GM19452 (cell line): ENCODE results near the gene NR2F6.
"Not testable (repeated sequence)": the region's sequence is repeated elsewhere in the genome, so short reads cannot be mapped to it uniquely, and the experiment has no call there.

Experiments
- ATAC-seq: cut with Tn5 transposase; IDR thresholded peaks from one replicate; pipeline ENCODE4 v1.9.1; 2021; ENCODE audit not compliant: unreplicated experiment

Gene NR2F6

GRCh38 chr19:17245535-17245984 lies at the start of gene NR2F6:
TSS of gene NR2F6 (minus strand) at chr19:17245919. CDS start at chr19:17245220, 699 bp downstream.
- peak; percentile 27 for ATAC-seq

DNA sequence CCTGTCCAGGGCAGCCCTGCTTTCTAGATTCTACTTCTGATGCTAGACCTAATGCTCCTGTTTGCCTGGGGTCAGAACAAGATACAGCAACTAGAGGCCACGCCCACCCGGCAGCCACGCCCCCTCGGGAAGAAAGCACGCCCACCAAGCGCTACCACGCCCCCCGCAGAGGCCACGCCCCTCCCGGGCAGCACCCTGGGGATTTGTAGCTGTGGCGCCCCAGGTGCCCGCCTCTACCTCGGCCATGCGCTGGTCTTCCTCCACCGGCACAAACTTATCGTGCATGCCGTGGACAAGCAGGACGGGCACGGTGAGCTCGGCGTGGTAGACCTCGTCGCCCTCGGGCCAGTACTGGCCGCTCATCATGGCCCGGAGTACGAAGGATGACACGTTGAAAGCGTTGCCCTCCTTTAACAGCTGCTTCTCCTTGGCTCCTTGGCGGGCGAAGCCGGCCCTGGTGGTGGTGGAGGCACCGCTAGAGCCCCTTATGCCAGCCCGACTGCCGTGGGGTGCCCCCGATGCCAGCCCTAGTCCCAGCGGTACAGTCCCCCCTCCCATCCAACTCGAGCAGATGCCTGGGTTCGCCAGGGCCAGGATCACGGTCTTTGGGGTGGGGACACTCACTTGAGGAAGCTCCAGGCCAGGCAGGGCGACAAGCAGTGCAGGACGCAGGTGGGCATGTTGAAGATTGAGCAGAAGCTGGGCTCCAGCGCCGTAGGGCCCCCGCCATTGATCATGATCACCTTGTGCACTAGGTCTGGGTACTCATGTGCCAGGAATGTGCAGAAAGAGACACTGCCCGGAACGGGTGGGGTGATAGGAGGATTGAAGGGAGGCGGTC lies 48.6 kb upstream of the NR2F6 start:
- no peak for ATAC-seq

GRCh38 chr19:17293605-17294004 lies 47.9 kb upstream of the NR2F6 start:
- no peak for ATAC-seq

GRCh38 chr19:17292301-17293074 lies 46.8 kb upstream of the NR2F6 start:
- peak; percentile 79 for ATAC-seq

DNA sequence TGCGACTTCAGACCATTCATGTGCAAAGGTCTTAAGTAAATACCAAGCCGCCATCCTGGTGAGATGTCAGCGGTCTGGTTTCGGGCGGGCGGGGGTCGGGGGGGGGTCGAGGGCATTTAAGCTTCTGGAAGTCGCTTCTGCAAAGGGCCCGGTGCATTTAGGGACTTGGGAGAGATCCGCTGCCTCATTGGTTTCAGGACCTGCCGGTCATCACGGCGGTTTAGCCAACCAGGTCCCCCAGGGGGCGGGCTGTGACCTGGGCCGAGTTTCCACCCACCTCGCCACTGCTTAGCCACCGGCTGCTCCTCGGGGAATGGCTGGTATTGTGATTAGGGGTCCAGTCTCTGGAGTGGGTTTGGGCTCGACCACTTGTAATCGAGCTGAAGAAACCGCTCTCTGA lies 43.8 kb upstream of the NR2F6 start:
- no peak for ATAC-seq

DNA sequence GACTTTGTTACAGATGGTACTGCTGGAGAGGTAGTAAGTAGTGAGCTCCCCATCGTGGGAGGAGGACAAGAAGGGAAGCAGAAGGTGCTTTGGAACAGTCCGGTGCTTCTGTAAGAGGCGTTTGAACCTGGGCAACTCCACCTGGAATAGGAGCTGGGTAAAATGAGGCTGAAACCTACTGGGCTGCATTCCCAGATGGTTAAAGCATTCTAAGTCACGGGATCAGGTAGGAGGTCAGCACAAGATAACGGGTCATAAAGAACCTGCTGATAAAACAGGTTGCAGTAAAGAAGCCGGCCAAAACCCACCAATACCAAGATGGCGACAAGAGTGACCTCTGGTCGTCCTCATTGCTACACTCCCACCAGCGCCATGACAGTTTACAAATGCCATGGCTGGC lies 41.0 kb upstream of the NR2F6 start:
- no peak for ATAC-seq

- ATAC-seq = no peak
Measured at GRCh38 chr19:17286263-17286662, 40.5 kb upstream of the NR2F6 start.

GRCh38 chr19:17285415-17286135 lies 39.9 kb upstream of the NR2F6 start:
- no peak for ATAC-seq

- no peak for ATAC-seq
Measured at GRCh38 chr19:17283504-17283996, 37.8 kb upstream of the NR2F6 start.

DNA sequence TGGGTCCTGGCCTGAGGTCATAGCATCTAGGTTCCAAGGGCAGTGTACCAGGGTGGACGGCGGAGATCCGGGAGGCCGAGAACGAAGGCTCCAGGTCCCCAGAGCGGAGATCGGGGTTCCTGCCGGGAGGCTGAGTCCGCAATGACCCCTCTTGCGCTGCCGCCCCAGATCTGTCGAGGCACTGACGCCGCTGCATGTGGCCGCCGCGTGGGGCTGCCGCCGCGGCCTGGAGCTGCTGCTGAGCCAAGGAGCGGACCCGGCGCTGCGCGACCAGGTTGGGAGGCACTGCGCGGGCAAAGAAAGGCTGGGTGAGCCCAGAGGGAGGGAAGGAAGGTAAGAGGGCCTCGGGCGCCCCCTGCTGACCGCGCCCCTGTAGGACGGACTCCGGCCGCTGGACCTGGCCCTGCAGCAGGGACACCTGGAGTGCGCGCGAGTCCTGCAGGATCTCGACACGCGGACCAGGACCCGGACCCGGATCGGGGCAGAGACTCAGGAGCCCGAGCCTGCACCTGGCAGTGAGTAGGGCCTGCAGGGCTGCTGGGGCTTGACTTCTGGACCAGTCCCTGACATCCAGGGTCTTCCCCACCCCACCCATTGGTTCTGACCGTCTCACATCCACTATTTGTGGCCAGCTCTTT lies 36.9 kb upstream of the NR2F6 start:
- no peak for ATAC-seq

DNA sequence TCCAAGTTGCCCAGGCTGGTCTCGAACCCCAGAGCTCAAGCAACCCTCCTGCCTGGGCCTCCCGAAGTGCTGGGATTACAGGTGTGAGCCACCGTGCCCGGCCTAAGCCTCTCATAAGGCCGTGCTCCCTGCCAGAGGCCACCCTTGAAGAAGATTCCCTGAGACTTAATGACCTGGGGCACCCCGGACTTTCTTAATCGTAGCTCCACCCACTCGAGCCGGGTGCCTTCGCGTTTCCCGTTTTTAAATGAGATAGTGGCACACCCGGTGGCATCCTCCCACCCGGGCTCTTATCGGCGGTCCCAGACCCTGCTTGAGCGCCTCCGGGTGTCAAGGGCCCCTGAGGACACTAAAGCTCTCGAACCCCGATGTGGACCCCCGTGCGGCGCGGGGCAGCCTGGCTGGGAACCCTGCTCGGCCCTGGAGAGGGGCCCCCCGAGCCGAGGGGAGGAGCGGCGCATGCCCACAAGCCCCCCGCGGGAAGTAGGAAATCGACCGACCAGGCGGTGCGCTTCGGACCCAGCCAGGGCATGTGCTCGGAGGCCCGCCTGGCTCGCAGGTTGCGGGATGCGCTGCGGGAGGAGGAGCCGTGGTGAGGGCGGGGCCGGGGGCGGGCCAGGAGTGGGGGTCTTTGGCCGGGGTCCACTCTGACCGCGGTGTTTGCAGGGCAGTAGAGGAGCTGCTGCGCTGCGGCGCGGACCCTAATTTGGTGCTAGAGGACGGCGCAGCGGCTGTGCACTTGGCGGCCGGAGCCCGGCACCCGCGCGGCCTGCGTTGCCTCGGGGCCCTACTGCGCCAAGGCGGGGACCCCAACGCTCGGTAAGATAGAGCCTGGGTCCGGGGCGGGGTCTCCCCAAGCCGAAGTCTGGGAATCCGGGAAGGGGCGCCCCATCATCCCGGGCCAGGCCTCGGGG lies 35.9 kb upstream of the NR2F6 start, which contains the start of gene ANKLE1:
TSS of gene ANKLE1 (plus strand) at position 511 of the 914 bp plus-strand sequence. CDS start at position 531, 20 bp downstream.
- ATAC-seq = no peak

DNA sequence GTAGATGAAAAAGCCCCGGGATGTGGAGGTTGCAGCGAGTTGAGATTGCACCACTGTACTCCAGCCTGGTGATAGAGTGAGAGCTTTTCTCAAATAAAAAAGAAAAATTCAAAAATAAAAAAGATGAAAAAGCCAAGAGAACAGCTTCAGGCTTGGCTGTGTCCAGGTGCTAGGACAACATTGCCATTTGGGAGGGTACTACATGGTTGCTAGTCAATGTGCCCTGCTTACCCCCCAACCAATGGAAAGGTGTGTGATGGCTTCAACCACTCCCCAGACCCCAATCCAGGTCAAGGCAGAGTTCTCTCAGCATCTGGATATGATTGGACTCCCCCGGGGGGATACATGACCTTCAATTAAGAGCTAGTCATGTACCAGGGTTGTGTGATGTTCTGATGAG lies 33.7 kb upstream of the NR2F6 start:
- ATAC-seq = no peak

DNA sequence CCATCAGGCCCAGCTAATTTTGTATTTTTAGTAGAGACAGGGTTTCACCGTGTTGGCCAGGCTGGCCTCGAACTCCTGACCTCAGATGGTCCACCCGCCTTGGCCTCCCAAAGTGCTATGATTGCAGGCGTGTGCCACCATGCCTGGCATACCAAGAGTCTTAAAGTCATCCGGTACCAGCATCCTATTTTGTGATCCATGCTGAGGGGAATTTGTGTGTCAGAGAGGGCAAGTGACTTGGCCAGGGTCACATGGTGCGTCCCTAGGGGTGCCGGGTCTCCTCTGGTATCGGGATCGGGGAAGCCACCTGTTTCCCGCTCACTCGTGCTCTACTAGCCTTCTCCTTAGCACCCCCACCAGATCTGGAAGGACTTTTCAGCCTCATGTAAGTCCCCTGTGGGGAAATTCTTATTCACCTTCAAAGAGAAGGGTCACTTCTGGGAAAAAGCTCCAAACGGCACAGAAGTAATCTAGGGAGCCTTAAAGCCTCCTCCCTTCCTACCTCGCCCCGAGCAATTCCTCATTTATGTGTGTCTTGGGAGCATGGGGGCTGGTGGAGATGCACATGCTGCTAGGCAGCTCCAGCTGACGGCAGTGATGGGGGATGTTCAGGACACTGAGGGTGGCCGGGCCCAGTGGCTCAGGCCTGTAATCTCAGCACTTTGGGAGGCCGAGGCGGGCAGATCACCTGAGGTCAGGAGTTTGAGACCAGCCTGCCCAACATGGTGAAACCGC lies 29.9 kb upstream of the NR2F6 start:
- no peak for ATAC-seq

DNA sequence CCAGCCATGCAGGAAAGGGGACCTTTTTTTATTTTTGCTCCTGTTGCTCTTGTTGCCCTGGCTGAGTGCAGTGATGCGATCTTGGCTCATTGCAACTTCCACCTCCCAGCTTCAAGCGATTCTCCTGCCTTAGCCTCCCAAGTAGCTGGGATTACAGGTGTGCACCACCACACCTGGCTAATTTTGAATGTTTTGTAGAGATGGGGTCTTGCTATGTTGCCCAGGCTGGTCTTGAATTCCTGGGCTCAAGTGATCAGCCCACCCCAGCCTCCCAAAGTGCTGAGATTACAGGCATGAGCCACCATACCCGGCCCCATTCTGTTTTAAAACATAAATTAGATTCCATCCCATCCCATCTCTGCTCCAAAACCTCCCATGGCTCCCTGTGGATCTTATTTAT lies 29.2 kb upstream of the NR2F6 start:
- not testable (repeated sequence) for ATAC-seq

GRCh38 chr19:17268754-17269153 lies 23.0 kb upstream of the NR2F6 start:
- no peak for ATAC-seq

DNA sequence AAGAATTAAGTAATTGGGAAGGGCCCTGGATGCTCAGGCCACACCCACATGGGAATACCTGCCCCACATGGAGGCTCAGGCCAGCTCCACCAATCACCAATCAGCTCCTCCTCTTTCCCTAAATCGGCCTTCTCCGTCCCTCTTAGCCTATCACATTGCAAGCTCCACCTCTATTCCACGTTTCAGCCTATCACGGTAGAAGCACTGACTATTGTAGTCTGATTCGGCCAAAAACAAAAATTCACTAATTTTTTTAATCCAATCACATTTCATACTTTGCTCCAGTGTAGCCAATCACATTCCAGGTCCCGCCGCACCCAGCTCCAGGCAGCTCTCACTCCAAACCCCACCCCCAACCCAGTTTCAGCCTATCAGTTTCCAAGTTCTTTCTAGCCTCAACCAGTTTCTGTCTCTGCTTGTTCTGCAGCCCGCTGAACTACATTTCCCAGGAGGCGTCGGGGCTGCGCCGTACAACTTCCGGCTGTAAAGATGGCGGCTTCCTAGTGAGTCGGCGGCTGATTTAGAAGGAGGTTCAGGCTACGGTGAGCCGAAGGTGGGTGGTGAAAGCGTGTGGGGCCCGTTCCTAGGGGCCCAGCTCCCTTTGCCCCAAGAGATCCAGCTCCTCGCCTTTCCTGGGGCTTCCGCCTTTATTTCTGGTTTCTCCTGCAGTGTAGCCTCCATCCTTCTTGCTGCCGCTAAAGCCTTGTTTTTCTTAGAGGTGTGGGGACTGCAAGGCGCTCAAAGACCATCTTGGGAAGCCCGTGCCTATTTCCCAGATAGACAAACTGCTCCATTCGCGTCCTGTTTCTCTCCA lies 21.5 kb upstream of the NR2F6 start, which contains the start of gene BABAM1:
TSS of gene BABAM1 (plus strand) at position 469 of the 814 bp plus-strand sequence. CDS start 1,364 bp downstream, outside the sequence.
- peak; percentile 84 for ATAC-seq

DNA sequence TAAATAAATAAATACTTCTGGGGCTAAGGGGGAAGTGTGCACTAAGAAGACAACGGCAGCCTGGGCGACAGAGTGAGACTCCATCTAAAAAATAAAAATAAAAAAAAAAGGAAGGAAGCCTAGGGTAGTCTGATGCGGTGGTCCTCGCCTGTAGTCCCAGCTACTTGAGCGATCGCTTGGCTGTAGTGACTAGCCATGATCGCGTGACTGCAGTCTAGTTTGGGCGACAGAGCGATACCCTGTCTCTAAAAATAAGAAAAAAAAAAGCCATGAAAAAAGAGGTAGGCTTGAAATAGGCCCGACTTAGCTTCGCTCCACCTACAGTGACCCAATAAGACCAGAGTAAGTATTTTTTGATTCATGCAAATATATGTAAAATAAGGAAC lies 20.9 kb upstream of the NR2F6 start:
- ATAC-seq = peak; percentile 11

GRCh38 chr19:17266026-17266425 lies 20.3 kb upstream of the NR2F6 start:
- no peak for ATAC-seq
